Endothelial cell of umbilical vein (primary cell): ENCODE measurements around the gene CHD9NB. TPM values are rescaled to one million over a fixed set of nuclear protein-coding genes. Genes with fewer than 3 reads are reported as not detected.

Experiments used
- BruUV-seq: library from RNA; stranded (reverse); fragments of 400-500 nt; replicated peaks from 2 replicates; lab custom pipeline; 2021; lab: Mats Ljungman, UMichigan
- CTCF ChIA-PET: fragments of 300-600, 350-600 bp; sonication (Branson Sonifier 250); formaldehyde crosslinking; loops from one replicate; lab custom pipeline; 2021; ENCODE audit warnings: antibody characterized with exemption, inconsistent platforms; lab: Charles Lee
- POLR2A ChIA-PET: fragments of 300-600, 350-600 bp; sonication (Branson Sonifier 250); formaldehyde crosslinking; loops from one replicate; lab custom pipeline; 2021; ENCODE audit warnings: antibody characterized with exemption, inconsistent platforms; lab: Charles Lee
- DNase-seq: peaks from one replicate; pipeline ENCODE4 v3.0.0-alpha.2; 2011; ENCODE audit warnings: low read depth, low spot score
- FAIRE-seq: peaks from 2 replicates; lab custom pipeline; 2011; peaks lifted over from hg19 to GRCh38; lab: Jason Lieb, UNC
- H2AFZ ChIP-seq: 2 replicates; pipeline ENCODE4 v1.6.0; 2012; ENCODE audit warnings: low read depth, low read length, control low read depth, inconsistent platforms
- H3K27ac ChIP-seq: 2 replicates; pipeline ENCODE4 v1.5.1; 2011; ENCODE audit warnings: low read depth, mild to moderate bottlenecking, control low read depth, low read length, moderate library complexity; ENCODE audit not compliant: insufficient read depth
- H3K27me3 ChIP-seq, 2 experiments: 2 replicates each; pipeline versions ENCODE4 v1.6.0 to v1.6.1; 2011; ENCODE audit warnings: low read length in 2 of 2, mixed read lengths in 1 of 2; ENCODE audit not compliant: control insufficient read depth in 2 of 2, insufficient read depth in 2 of 2
- H3K36me3 ChIP-seq, 2 experiments: 2 replicates in 1 of 2; 3 replicates in 1 of 2; pipeline ENCODE4 v1.5.1; 2011; ENCODE audit warnings: low read length in 2 of 2, mild to moderate bottlenecking in 1 of 2, moderate library complexity in 1 of 2; ENCODE audit not compliant: control insufficient read depth in 2 of 2, insufficient read depth in 2 of 2; ENCODE audit errors: extremely low read depth in 1 of 2
- H3K4me1 ChIP-seq: 3 replicates; pipeline ENCODE4 v1.5.1; 2011; ENCODE audit warnings: mild to moderate bottlenecking, low read length; ENCODE audit not compliant: control insufficient read depth, insufficient read depth; ENCODE audit errors: extremely low read depth
- H3K4me2 ChIP-seq: 2 replicates; pipeline ENCODE4 v1.6.1; 2011; ENCODE audit warnings: low read length, control low read depth, mixed read lengths; ENCODE audit not compliant: insufficient read depth
- H3K4me3 ChIP-seq, 3 experiments: fragments of 200-600 bp in 1 of 3; sonication (generic), shearing (Covaris generic) in 1 of 3; replicated peaks in 1 of 3; 2 replicates each; pipeline ENCODE4 v1.5.1; 2011 to 2016; ENCODE audit warnings: control low read depth in 3 of 3, low read length in 3 of 3, mild to moderate bottlenecking in 2 of 3, inconsistent platforms in 1 of 3, low read depth in 1 of 3, moderate library complexity in 1 of 3; ENCODE audit not compliant: insufficient read depth in 1 of 3
- H3K79me2 ChIP-seq: 2 replicates; pipeline ENCODE4 v1.6.0; 2012; ENCODE audit warnings: low read length, inconsistent platforms; ENCODE audit not compliant: control insufficient read depth, insufficient read depth
- H3K9ac ChIP-seq: replicated peaks from 2 replicates; pipeline ENCODE3; 2011; ENCODE audit warnings: low read length, control low read depth; ENCODE audit not compliant: insufficient read depth; ENCODE audit errors: extremely low read depth
- H3K9me1 ChIP-seq: replicated peaks from 3 replicates; pipeline ENCODE4 v1.6.0; 2011; ENCODE audit warnings: mild to moderate bottlenecking, low read length; ENCODE audit not compliant: control insufficient read depth, insufficient read depth; ENCODE audit errors: extremely low read depth
- H3K9me3 ChIP-seq: replicated peaks from 2 replicates; pipeline ENCODE4 v1.5.1; 2012; ENCODE audit warnings: low read length, inconsistent platforms; ENCODE audit not compliant: control insufficient read depth, insufficient read depth
- H4K20me1 ChIP-seq: replicated peaks from 2 replicates; pipeline ENCODE3; 2011; ENCODE audit warnings: mild to moderate bottlenecking, low read length; ENCODE audit not compliant: control insufficient read depth, insufficient read depth; ENCODE audit errors: extremely low read depth
- EZH2 ChIP-seq: IDR thresholded peaks from 2 replicates; pipeline ENCODE4 v1.6.1; 2012; ENCODE audit warnings: borderline replicate concordance, low read depth, mild to moderate bottlenecking, moderate library complexity, low read length, inconsistent platforms; ENCODE audit not compliant: severe bottlenecking
- FOS ChIP-seq: IDR thresholded peaks from 2 replicates; pipeline ENCODE4 v1.6.1; 2011; ENCODE audit warnings: mild to moderate bottlenecking, low read length, moderate library complexity, borderline replicate concordance; ENCODE audit not compliant: insufficient read depth
- GATA2 ChIP-seq: IDR thresholded peaks from 2 replicates; pipeline ENCODE4 v1.7.0; 2011; ENCODE audit warnings: low read depth, mild to moderate bottlenecking, moderate library complexity, mixed read lengths, low read length; ENCODE audit not compliant: insufficient read length, insufficient read depth
- JUN ChIP-seq: IDR thresholded peaks from 2 replicates; pipeline ENCODE4 v1.6.1; 2011; ENCODE audit warnings: borderline replicate concordance, low read depth; ENCODE audit not compliant: insufficient read length, insufficient read depth
- MAX ChIP-seq: IDR thresholded peaks from 2 replicates; pipeline ENCODE4 v1.6.1; 2011; ENCODE audit not compliant: insufficient read depth, insufficient read length
- MYC ChIP-seq: IDR thresholded peaks from one replicate; pipeline ENCODE4 v1.6.1; 2011; ENCODE audit warnings: mild to moderate bottlenecking, low read depth, low read length
- POLR2A ChIP-seq: IDR thresholded peaks from 2 replicates; pipeline ENCODE4 v1.6.1; 2012; ENCODE audit warnings: low read depth, mild to moderate bottlenecking, control low read depth, low read length
- POLR2AphosphoS5 ChIP-seq: IDR thresholded peaks from 2 replicates; pipeline ENCODE4 v1.6.1; 2012; ENCODE audit warnings: low read depth, mild to moderate bottlenecking, control low read depth, low read length, moderate library complexity; ENCODE audit not compliant: insufficient read depth
- dilution Hi-C: fragments of 300-500 bp; cut with MboI; formaldehyde crosslinking; loops from one replicate; pipeline ENCODE4 v1.15.0; 2019; ENCODE audit warnings: low sequenced_read_pairs; ENCODE audit not compliant: extremely low pct_ligation_motif_present
- intact Hi-C: fragments of 100-400 bp; cut with micrococcal nuclease; formaldehyde crosslinking; loops from one replicate; pipeline ENCODE4 v1.10.0; 2022
- polyA plus RNA-seq, 4 experiments: library from polyadenylated mRNA; depleted of rRNA in 3 of 4; stranded (reverse) in 3 of 4; unstranded in 1 of 4; fragments of >200 nt; gene quantifications; 2 replicates each; pipeline versions ENCODE4 v1.2.1 to v1.2.3, GENCODE V29; 2011 to 2012; ENCODE audit warnings: missing spikeins in 1 of 4
- total RNA-seq: library from RNA; stranded (reverse); gene quantifications from 2 replicates; pipeline ENCODE4 v1.2.3, GENCODE V29; 2021
- TF ChIP-seq, protein P1 (sequence below), 2 donors: IDR thresholded peaks; 1 replicate in 1 of 2; 2 replicates in 1 of 2; pipeline ENCODE4 v1.5.1; 2011; ENCODE audit warnings: low read length in 2 of 2, mild to moderate bottlenecking in 2 of 2, moderate library complexity in 2 of 2, control low read depth in 1 of 2, inconsistent platforms in 1 of 2, low read depth in 1 of 2; ENCODE audit not compliant: insufficient read depth in 1 of 2; ENCODE audit errors: extremely low read depth in 1 of 2

The CHD9NB gene
- total and polyA plus RNA-seq, 2 donors (not counting 3 experiments of a cell fraction or from before 2014, with no cell fraction given), result 0.44 to 0.66 TPM

- Histone ChIP-seq H3K36me3 (no peaks in the 10 kb centered on the region), H3K9me3 (no peaks in the 10 kb centered on the region), H3K4me2 (no peak overlapping the region), H3K79me2 (peaks cover 21% of the 10 kb centered on the region), H3K27ac (no peak overlapping the region), H3K9me1 (no peaks in the 10 kb centered on the region), H3K4me3 (no peak overlapping the region), H4K20me1 (no peaks in the 10 kb centered on the region), H2AFZ (no peak overlapping the region), H3K27me3 (no peaks in the 10 kb centered on the region), H3K4me1 (peaks cover 15% of the 10 kb centered on the region), H3K9ac (no peak overlapping the region)
- no TSS peak for BruUV-seq
- DNase-seq (no peak), FAIRE-seq (no peak)
- TF ChIP-seq POLR2A, result no peak
- no peak for TF ChIP-seq JUN
- TF ChIP-seq EZH2, result no peak
- no peak for TF ChIP-seq GATA2
- TF ChIP-seq MAX, result no peak
- TF ChIP-seq POLR2AphosphoS5, result no peak
- no peak for TF ChIP-seq FOS
- TF ChIP-seq, protein P1, sequence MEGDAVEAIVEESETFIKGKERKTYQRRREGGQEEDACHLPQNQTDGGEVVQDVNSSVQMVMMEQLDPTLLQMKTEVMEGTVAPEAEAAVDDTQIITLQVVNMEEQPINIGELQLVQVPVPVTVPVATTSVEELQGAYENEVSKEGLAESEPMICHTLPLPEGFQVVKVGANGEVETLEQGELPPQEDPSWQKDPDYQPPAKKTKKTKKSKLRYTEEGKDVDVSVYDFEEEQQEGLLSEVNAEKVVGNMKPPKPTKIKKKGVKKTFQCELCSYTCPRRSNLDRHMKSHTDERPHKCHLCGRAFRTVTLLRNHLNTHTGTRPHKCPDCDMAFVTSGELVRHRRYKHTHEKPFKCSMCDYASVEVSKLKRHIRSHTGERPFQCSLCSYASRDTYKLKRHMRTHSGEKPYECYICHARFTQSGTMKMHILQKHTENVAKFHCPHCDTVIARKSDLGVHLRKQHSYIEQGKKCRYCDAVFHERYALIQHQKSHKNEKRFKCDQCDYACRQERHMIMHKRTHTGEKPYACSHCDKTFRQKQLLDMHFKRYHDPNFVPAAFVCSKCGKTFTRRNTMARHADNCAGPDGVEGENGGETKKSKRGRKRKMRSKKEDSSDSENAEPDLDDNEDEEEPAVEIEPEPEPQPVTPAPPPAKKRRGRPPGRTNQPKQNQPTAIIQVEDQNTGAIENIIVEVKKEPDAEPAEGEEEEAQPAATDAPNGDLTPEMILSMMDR (IDR thresholded peaks at IDR 0.05; ENCODE audit: extremely low read depth in 1 of 2, insufficient read depth in 1 of 2, low read depth in 1 of 2, low read length in 2 of 2), result no peak
- no peak for TF ChIP-seq MYC
- ChIA-PET POLR2A (no interaction called here), CTCF (interaction anchor here (1.3 to 1.6 kb wide), 3 partner anchors 21 to 31 kb away, joined by 3 to 5 read pairs (median 3); no protein-coding TSS in a partner anchor)
- dilution Hi-C loops, result no loop called here
- intact Hi-C loops, result loop anchor here (10.0 kb wide), 2 partner anchors 375 to 445 kb away; partner anchors contain the start of genes AKTIP and RBL2
Observed at GRCh38 chr16:53059672-53060071, 7.0 kb upstream of the CHD9NB start.
